Thymus (tissue), 11 donors: ENCODE measurements around the gene SAMD13. TPM values are rescaled to one million over a fixed set of nuclear protein-coding genes. Genes with fewer than 3 reads are reported as not detected.
"Not testable (repeated sequence)": the region's sequence is repeated elsewhere in the genome, so short reads cannot be mapped to it uniquely, and the experiment has no call there.

Source experiments
- DNase-seq, 9 donors: peaks; one replicate each; pipeline ENCODE4 v3.0.0-alpha.2; 2013; ENCODE audit warnings: low spot score in 9 of 9, low read depth in 6 of 9, missing footprints in 1 of 9
- H3K27ac ChIP-seq, 2 donors: one replicate each; pipeline ENCODE4 v1.5.1; 2013; ENCODE audit warnings: control low read depth in 1 of 2, low read depth in 1 of 2, low read length in 1 of 2, mild to moderate bottlenecking in 1 of 2, moderate library complexity in 1 of 2
- H3K27me3 ChIP-seq, 2 donors: one replicate each; pipeline ENCODE4 v1.5.1; 2013; ENCODE audit warnings: low read length in 1 of 2; ENCODE audit not compliant: control insufficient read depth in 2 of 2, insufficient read depth in 1 of 2
- H3K36me3 ChIP-seq, 2 donors: one replicate each; pipeline ENCODE4 v1.5.1; 2013; ENCODE audit warnings: low read length in 1 of 2, mild to moderate bottlenecking in 1 of 2, moderate library complexity in 1 of 2; ENCODE audit not compliant: control insufficient read depth in 2 of 2, insufficient read depth in 2 of 2
- H3K4me1 ChIP-seq, 2 donors: one replicate each; pipeline ENCODE4 v1.5.1; 2013; ENCODE audit warnings: low read length in 2 of 2; ENCODE audit not compliant: control insufficient read depth in 2 of 2, insufficient read depth in 2 of 2
- H3K4me3 ChIP-seq, 2 donors: one replicate each; pipeline ENCODE4 v1.5.1; 2013; ENCODE audit warnings: low read length in 2 of 2, control low read depth in 1 of 2, mild to moderate bottlenecking in 1 of 2
- H3K9me3 ChIP-seq, 2 donors: one replicate each; pipeline ENCODE4 v1.5.1; 2013; ENCODE audit warnings: low read length in 1 of 2, mild to moderate bottlenecking in 1 of 2; ENCODE audit not compliant: control insufficient read depth in 2 of 2, insufficient read depth in 1 of 2
- WGBS: extraction: QIAGEN DNeasy Blood & Tissue Kit; methylation state at CpG from one replicate; pipeline ENCODE4 v1.1.7; 2013; 5-methylcytosine and 5-hydroxymethylcytosine counted together
- polyA plus RNA-seq: library from polyadenylated mRNA; stranded (reverse); fragments of 200-250 nt; gene quantifications from one replicate; pipeline ENCODE4 v1.2.3, GENCODE V29; 2013
- total RNA-seq: library from RNA; stranded (reverse); fragments of 120-200 nt; gene quantifications from one replicate; pipeline ENCODE4 v1.2.4, GENCODE V29; 2013
- donor health status: healthy.

SAMD13 gene
- total and polyA plus RNA-seq, 2 donors: 2.6 to 3.7 TPM

GRCh38 chr1:84277343-84278059, 24.0 kb upstream of the SAMD13 start:
- Histone ChIP-seq H3K36me3 (no peaks in the 10 kb centered on the region), H3K4me1 (no peaks in the 10 kb centered on the region), H3K27me3 (no peaks in the 10 kb centered on the region), H3K4me3 (no peak overlapping the region), H3K9me3 (no peaks in the 10 kb centered on the region), H3K27ac (no peak overlapping the region)
- WGBS: 97% methylated on average over 1 of the region's 1 CpG
- no peak for DNase-seq

GRCh38 chr1:84278905-84279304, 22.6 kb upstream of the SAMD13 start:
- no peaks in the 10 kb centered on the region for H3K9me3 ChIP-seq
- no peaks in the 10 kb centered on the region for H3K27me3 ChIP-seq
- H3K36me3 ChIP-seq: no peaks in the 10 kb centered on the region
- no peak overlapping the region for H3K27ac ChIP-seq
- H3K4me1 ChIP-seq: no peaks in the 10 kb centered on the region
- H3K4me3 ChIP-seq: no peak overlapping the region
- DNase-seq: no peak
- 83% methylated on average over 7 of the region's 7 CpGs for WGBS

GRCh38 chr1:84280912-84281311, 20.6 kb upstream of the SAMD13 start:
- H3K9me3 ChIP-seq: no peaks in the 10 kb centered on the region
- DNase-seq: no peak
- H3K27me3 ChIP-seq: no peaks in the 10 kb centered on the region
- H3K27ac ChIP-seq: no peak overlapping the region
- H3K36me3 ChIP-seq: no peaks in the 10 kb centered on the region
- H3K4me1 ChIP-seq: no peaks in the 10 kb centered on the region
- no peak overlapping the region for H3K4me3 ChIP-seq

GRCh38 chr1:84282780-84283333, 18.7 kb upstream of the SAMD13 start:
- H3K27me3 ChIP-seq: no peaks in the 10 kb centered on the region
- 100% methylated on average over 1 of the region's 1 CpG for WGBS

GRCh38 chr1:84283381-84283780, 18.1 kb upstream of the SAMD13 start:
- Histone ChIP-seq H3K27me3 (no peaks in the 10 kb centered on the region), H3K36me3 (no peaks in the 10 kb centered on the region), H3K4me3 (no peak overlapping the region), H3K27ac (no peak overlapping the region), H3K9me3 (peaks cover 0 to 8% of the 10 kb centered on the region in 2 donors), H3K4me1 (no peaks in the 10 kb centered on the region)
- WGBS: 96% methylated on average over 1 of the region's 1 CpG
- DNase-seq: no peak

More at GRCh38 chr1:84282780-84283333, 18.7 kb upstream of the SAMD13 start:
- no peak for DNase-seq
- Histone ChIP-seq H3K4me1 (no peaks in the 10 kb centered on the region), H3K4me3 (no peak overlapping the region), H3K9me3 (peaks cover 0 to 6% of the 10 kb centered on the region in 2 donors), H3K36me3 (no peaks in the 10 kb centered on the region), H3K27ac (no peak overlapping the region)

GRCh38 chr1:84286071-84286470, 15.4 kb upstream of the SAMD13 start:
- Histone ChIP-seq H3K4me3 (no peak overlapping the region), H3K27ac (no peak overlapping the region), H3K36me3 (no peaks in the 10 kb centered on the region), H3K27me3 (no peaks in the 10 kb centered on the region), H3K4me1 (no peaks in the 10 kb centered on the region), H3K9me3 (peaks cover 0 to 13% of the 10 kb centered on the region in 2 donors)
- 96% methylated on average over 1 of the region's 1 CpG for WGBS
- no peak for DNase-seq

GRCh38 chr1:84287389-84287788, 14.1 kb upstream of the SAMD13 start:
- H3K27me3 ChIP-seq, H3K36me3 ChIP-seq, H3K4me3 ChIP-seq, H3K27ac ChIP-seq, DNase-seq, H3K4me1 ChIP-seq: not testable (repeated sequence)
- peaks cover 0 to 13% of the 10 kb centered on the region in 2 donors for H3K9me3 ChIP-seq
- 59% methylated on average over 3 of the region's 3 CpGs for WGBS

- Histone ChIP-seq H3K27ac (no peak overlapping the region), H3K9me3 (peaks cover 0 to 13% of the 10 kb centered on the region in 2 donors), H3K36me3 (no peaks in the 10 kb centered on the region), H3K27me3 (no peaks in the 10 kb centered on the region), H3K4me3 (no peak overlapping the region), H3K4me1 (no peaks in the 10 kb centered on the region)
- no peak for DNase-seq
- 97% methylated on average over 2 of the region's 2 CpGs for WGBS
These were observed 12.2 kb upstream of the SAMD13 start for GRCh38 chr1:84289169-84289785.

- no peak for DNase-seq
- H3K4me1 ChIP-seq: no peaks in the 10 kb centered on the region
- H3K27me3 ChIP-seq: no peaks in the 10 kb centered on the region
- no peak overlapping the region for H3K4me3 ChIP-seq
- H3K9me3 ChIP-seq: peaks cover 0 to 13% of the 10 kb centered on the region in 2 donors
- H3K36me3 ChIP-seq: no peaks in the 10 kb centered on the region
- H3K27ac ChIP-seq: no peak overlapping the region
- WGBS: 96% methylated on average over 5 of the region's 5 CpGs
These were observed 9.4 kb upstream of the SAMD13 start for GRCh38 chr1:84291882-84292655.
